HG03354 (cell line): ENCODE data around the gene DYNLT2.
A peak's percentile ranks its signal among the peaks of the same experiment; 100 is the strongest.

Experiments
- ATAC-seq: cut with Tn5 transposase; IDR thresholded peaks from one replicate; pipeline ENCODE4 v1.9.1; 2021; ENCODE audit warnings: mild to moderate bottlenecking; ENCODE audit not compliant: unreplicated experiment, poor library complexity, severe bottlenecking

DYNLT2 gene

GRCh38 chr6:169745405-169745804, 6.0 kb downstream of the DYNLT2 start:
- no peak for ATAC-seq

GRCh38 chr6:169741344-169741743, 10.0 kb downstream of the DYNLT2 start:
- ATAC-seq, result no peak

GRCh38 chr6:169738976-169739529, 12.3 kb downstream of the DYNLT2 start:
- ATAC-seq, result no peak

- no peak for ATAC-seq
Measured at GRCh38 chr6:169738204-169738975, 13.0 kb downstream of the DYNLT2 start.

- ATAC-seq, result no peak
Measured at GRCh38 chr6:169729961-169730360, 21.4 kb downstream of the DYNLT2 start.

- ATAC-seq, result no peak
Measured at GRCh38 chr6:169726963-169727362, 24.4 kb downstream of the DYNLT2 start.

- no peak for ATAC-seq
Measured at GRCh38 chr6:169726049-169726400, 25.3 kb downstream of the DYNLT2 start.

GRCh38 chr6:169725125-169726048, 26.0 kb downstream of the DYNLT2 start:
- ATAC-seq, result peak; percentile 17

- peak; percentile 47 for ATAC-seq
Measured at GRCh38 chr6:169724494-169725124, 26.8 kb downstream of the DYNLT2 start, which contains the start of gene PHF10. PHF10 (minus strand) TSS chr6:169724500; CDS start chr6:169723931, 569 bp downstream.

- peak; percentile 49 for ATAC-seq
Measured at GRCh38 chr6:169723991-169724493, 27.3 kb downstream of the DYNLT2 start.

- ATAC-seq, result peak; percentile 42
Measured at GRCh38 chr6:169723200-169723909, 28.0 kb downstream of the DYNLT2 start.

GRCh38 chr6:169722362-169723199, 28.8 kb downstream of the DYNLT2 start:
- peak; percentile 12 for ATAC-seq

GRCh38 chr6:169720207-169720855, 31.0 kb downstream of the DYNLT2 start:
- ATAC-seq, result no peak

GRCh38 chr6:169719117-169719516, 32.3 kb downstream of the DYNLT2 start:
- no peak for ATAC-seq

GRCh38 chr6:169714595-169714994, 36.8 kb downstream of the DYNLT2 start:
- ATAC-seq, result no peak

GRCh38 chr6:169714178-169714577, 37.2 kb downstream of the DYNLT2 start:
- no peak for ATAC-seq

- no peak for ATAC-seq
Measured at GRCh38 chr6:169710009-169710408, 41.4 kb downstream of the DYNLT2 start.

GRCh38 chr6:169709293-169709692, 42.1 kb downstream of the DYNLT2 start:
- peak; percentile 61 for ATAC-seq
